ENCODE results near the gene CHN2.
A peak's percentile ranks its signal among the peaks of the same experiment; 100 is the strongest.

The CHN2 gene

GRCh38 chr7:29445736-29446135, 251.2 kb downstream of the CHN2 start:
- DNase-seq = no peak

DNA sequence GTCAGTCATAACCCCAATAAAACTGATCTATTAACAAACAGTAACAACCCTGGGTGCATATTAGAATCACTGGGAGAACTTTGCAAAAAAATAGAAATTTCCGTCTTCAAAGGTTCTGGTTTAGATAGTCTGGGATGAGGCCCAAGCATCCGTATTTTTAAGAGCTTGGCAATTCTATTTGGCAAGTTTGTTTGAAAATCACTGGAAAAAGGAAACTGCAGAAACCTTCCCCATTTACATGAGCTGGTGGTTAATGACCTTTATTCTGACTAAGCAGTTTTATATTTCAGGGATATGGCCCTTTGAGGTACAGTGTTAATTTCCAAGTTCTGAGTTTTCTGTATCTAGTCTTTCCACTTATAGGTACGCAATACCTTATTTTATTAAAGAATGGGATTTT, 253.3 kb downstream of the CHN2 start:
- DNase-seq = no peak

DNA sequence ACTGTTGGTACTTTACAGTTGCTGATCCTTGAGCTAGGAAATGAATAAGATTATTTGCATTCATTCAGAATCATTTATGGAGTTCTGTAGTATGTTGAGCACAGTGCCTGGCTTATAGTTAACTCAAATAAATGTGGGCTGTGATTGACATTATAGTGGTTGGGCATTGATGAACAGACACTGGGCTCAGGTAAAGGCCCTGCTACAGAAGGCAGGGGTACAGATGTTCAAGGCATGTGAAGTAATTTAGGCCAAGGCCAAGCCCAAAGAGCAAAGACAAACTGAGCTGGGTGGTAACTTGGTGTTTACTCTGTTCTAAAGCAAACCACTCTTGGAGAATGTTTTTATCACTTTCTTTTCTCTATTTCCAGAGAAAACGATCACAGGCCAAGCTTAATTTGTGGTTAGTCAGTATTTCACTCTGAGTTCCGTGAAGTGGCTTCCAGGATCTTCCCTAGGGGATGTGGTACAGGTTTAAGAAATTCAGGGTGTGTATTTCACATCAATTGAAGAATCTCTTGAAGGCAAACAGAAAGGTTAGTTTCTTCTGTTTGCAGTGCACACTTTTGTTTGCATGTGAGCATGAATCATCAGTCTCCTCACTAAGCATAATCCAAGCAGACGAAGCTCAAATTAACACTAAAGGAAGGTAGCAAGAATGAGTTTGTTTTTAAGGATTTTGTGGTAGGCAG, 255.1 kb downstream of the CHN2 start:
- DNase-seq = no peak

- no peak for DNase-seq
Measured at GRCh38 chr7:29453021-29453420, 258.4 kb downstream of the CHN2 start.

GRCh38 chr7:29454464-29454863, 259.9 kb downstream of the CHN2 start:
- DNase-seq = no peak

- DNase-seq = no peak
Measured at GRCh38 chr7:29454899-29455451, 260.4 kb downstream of the CHN2 start.

- no peak for DNase-seq
Measured at GRCh38 chr7:29457141-29457561, 262.6 kb downstream of the CHN2 start.

- DNase-seq = no peak
Measured at GRCh38 chr7:29457565-29458011, 263.0 kb downstream of the CHN2 start.

DNA sequence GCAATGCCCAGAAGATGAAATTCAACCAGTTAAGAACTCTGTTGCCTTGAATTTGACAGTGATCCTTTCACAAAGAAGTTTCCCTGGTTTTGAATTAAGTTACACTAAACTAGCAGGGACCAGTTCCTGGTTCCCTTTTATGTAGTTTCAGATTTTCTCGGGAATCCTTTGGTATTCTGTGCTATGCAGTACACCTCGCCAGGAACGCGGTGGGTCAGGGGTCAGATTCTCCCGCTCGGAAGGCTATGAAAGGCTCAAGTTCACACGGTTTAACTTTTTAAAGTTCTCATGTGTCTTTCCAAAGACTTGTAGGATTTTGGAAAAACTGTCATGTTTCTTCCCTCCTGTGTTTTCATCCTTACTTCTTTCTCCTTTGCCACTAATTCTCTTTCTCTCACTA, 264.4 kb downstream of the CHN2 start:
- no peak for DNase-seq

DNA sequence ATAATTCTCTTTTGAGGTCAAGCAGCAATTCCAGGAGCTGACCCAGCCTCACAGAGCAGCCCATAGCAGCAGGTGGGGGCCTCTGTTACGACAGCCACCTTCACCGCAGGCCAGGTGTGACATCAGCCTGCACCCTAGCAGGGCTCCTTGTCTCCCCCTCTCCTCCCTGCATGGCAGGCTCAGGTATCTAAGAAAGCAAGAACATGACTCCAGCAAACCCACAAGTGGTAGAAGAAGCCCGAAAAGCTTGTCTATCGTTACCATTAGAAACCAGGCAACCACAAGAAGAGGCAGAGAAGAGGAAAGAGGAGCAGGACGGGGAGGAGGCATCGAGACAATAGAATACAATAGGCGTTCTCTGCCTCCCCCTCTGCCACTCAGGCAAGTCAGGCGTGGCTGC, 265.0 kb downstream of the CHN2 start:
- DNase-seq = no peak

DNA sequence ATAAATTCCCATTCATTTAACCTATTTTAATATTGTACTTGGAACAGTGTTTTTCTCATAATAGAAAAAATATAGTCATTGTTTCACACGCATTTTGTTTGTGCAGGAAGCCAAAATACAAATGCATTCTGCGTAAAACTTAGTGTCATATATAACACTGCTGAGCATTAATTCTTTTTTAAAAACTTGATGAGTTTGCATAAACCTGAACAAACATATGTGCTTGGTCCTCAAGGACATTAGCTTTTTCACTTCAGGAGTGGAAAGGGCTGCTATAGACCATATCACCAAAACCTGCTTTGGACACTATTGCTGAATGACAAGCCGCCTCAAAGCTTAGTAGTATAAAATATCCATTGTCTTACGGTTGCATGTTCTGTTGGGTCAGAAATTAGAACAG, 267.4 kb downstream of the CHN2 start:
- no peak for DNase-seq

DNA sequence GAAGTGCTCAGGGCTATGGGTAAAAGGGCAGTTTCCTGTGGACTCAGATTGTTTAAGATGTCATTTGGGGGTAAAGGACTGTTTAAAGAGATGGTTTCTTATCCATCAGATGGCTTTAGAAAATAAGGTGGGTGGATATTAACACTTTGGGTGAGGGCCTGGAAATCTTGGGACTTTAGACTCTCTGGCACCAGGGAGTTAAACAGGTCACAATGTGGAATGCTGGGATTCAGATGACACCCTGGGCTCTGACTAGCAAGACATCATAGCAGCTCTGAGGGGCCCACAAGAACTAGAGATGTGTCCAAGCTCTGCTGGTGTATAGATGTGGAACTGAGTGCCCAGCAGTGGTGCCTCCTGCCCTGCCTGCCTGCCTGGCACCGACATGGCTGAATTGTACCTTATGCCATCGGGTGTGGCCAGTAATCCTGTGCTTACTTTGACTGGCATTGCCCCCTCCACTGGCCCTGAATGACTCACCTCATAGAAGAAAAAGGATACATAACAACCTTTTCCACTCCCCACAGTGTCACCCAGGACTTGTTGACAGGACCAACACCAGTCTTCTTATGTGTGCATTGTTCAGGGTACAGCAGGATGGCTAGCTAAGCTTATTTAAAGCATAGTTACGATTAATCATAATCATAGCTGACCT, 269.1 kb downstream of the CHN2 start:
- DNase-seq = no peak

- no peak for DNase-seq
Measured at GRCh38 chr7:29464753-29465152, 270.2 kb downstream of the CHN2 start.

DNA sequence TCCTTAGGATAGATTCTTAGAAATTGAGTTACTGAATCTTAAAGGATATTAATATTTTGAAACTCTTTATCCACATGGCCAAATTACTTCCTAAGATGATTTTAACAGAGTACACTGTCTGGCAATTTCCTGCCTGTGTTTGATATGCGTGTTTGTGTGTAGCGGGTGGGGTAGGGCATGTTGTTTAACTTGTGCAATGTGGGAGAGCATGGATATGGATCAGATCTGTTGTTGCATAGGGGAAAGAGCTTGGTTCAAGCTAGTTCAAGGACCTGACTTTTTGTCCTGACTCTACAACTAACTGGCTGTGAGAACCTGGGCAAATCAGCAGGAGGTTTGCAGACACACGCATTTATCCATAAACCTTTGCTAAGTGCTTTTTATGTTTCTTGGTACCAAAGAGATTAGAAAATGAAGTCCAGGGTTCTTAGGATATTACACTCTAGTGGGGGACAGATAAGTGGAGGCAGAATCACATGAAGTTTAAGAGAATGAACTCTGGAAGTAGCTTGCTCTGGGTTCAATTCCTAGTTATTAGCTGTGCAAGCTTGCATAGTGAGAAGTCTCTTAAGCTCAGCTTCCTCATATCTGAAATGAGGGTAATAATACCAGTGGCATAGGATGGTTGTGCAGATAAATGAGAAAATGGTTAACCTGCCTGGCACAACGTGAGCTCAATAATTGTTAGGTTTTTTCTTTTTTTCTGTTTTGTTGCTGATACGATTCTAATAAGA, 272.8 kb downstream of the CHN2 start:
- no peak for DNase-seq

DNA sequence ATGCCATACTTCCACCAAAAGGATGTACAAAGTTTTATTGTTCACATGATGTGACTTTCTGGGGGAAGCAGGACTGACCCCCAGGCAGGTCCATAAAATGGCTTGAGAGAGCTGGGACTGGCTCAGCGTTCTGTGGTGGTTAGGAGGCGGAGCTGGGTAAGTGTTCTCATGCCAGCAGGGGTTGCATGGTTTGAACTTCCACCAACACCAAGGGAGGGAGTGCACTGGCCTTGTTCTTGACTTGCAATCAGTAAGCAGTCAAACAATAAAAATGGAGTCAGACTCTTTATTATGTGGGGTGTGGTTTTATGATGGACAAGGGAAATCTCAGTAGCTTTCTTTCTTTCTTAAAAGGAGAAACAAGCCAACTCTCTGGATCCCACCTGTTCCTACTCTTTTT, 273.6 kb downstream of the CHN2 start:
- no peak for DNase-seq

DNA sequence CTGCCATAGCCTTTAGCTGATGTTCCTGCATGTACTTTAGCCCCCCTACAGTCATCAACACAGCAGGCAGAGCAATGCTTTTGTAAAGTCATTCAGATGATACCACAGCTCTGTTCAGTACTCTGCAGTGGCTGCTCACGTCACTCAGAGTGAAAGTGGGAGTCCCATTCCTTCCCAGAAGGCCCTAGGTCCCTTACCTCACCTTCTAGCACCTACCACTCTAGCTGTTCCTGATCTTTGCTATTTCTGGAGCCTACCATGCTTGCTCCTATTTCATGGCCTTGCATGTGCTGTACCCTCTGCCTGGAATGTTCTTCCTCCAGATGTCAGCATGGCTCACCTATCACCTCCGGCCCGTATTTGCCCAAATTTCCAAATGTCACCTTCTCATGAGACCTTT, 274.7 kb downstream of the CHN2 start:
- no peak for DNase-seq

DNA sequence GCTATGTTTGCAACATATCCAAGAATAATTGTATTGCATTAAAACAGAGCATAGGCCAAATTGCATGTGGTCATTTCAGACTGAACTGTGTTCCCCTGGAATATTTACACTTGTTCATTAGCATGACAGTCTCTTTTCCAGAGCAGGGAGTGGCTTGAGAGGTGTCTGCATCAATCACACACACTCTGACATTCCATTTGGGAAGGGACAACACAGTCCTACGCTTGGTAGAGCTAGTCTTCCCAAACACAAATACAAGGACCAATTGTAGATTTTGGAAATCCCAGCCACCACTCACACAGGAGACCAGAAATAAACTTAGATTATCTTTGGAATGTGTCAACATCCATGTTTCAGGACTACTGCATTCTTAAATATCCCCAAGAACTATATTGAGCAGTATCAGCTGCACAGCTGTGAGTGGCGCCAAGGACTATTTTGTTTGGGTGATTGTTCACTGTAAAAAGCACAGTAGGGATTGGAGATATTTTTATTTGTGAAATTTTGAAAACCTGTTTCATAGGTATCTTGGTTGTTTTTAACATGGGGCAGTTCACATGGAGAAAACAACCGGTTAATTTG, 275.5 kb downstream of the CHN2 start:
- DNase-seq = no peak

DNA sequence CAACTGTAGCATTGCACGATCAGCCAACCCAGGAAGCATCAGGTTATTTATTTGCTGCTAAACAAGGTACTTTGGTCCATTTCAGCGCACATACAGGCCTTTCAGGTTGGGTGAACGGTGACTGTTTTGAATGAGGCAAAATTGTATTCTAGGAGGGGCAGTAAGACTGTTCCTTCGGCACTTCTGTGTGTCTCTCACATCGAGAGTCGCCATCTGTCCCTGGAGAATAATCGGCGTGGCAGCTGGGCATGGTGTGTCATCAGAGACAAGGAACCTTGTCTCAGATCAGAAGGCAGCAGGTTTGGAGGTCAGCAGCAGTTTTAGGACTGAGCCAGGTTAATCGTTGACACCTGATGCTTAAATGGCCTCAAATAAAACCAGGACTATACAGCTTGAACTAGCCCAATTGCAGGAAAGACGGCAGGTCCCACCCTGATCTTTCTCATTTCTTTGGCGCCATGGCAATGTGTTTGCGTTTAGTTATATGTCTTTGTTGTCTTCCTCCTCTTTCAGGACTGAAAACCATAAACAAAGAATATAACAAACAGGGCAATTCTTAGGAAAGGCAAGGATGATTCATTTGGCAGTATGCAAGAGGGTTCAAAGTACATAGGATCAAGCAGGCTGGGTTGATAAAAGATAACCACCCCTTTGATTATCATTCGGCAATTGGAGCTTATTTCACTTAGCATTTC, 277.0 kb downstream of the CHN2 start:
- peak; percentile 31 for DNase-seq

GRCh38 chr7:29476916-29477315, 282.3 kb downstream of the CHN2 start:
- no peak for DNase-seq

- no peak for DNase-seq
Measured at GRCh38 chr7:29478226-29478625, 283.7 kb downstream of the CHN2 start.

- DNase-seq = no peak
Measured at GRCh38 chr7:29478687-29479240, 284.2 kb downstream of the CHN2 start.
